Gastroesophageal sphincter (tissue), 3 donors: Measurements from ENCODE around the gene EXOC4.

Source experiments
- CTCF ChIP-seq, 4 experiments: fragments of 200-600 bp in 2 of 4; fragments of 450-650 bp in 2 of 4; sonication (generic) in 1 of 4; IDR thresholded peaks; one replicate each; pipeline ENCODE4 v1.5.1; 2017 to 2019; ENCODE audit warnings: antibody characterized with exemption in 4 of 4, mild to moderate bottlenecking in 2 of 4, moderate library complexity in 2 of 4
- EP300 ChIP-seq: sonication (generic); formaldehyde crosslinking; IDR thresholded peaks from one replicate; pipeline ENCODE4 v1.6.1; 2017; ENCODE audit warnings: antibody characterized with exemption, mild to moderate bottlenecking
- POLR2A ChIP-seq, 2 donors: fragments of 450-650 bp; IDR thresholded peaks; one replicate each; pipeline ENCODE4 v1.6.1; 2017; ENCODE audit warnings: antibody characterized with exemption in 2 of 2, mild to moderate bottlenecking in 2 of 2, moderate library complexity in 1 of 2
- POLR2AphosphoS5 ChIP-seq: sonication (generic); formaldehyde crosslinking; IDR thresholded peaks from one replicate; pipeline ENCODE4 v1.6.1; 2017; ENCODE audit warnings: antibody characterized with exemption

GRCh38 chr7:134065415-134065814, 812.5 kb downstream of the EXOC4 start:
- TF ChIP-seq CTCF (IDR thresholded peaks at IDR 0.05) (no peak), POLR2AphosphoS5 (no peak), POLR2A (IDR thresholded peaks at IDR 0.05) (no peak), EP300 (no peak)
